GM06990 (cell line): ENCODE measurements around the gene CELF5.
A peak's percentile ranks its signal among the peaks of the same experiment; 100 is the strongest.

Source experiments
- DNase-seq: peaks from one replicate; pipeline ENCODE4 v3.0.0-alpha.2; 2011; ENCODE audit not compliant: insufficient read length; ENCODE audit errors: extremely low read depth
- H3K27me3 ChIP-seq: replicated peaks from 2 replicates; pipeline ENCODE4 v1.6.0; 2011; ENCODE audit warnings: low read length; ENCODE audit not compliant: control insufficient read depth, insufficient read depth
- H3K36me3 ChIP-seq: 2 replicates; pipeline ENCODE4 v1.5.1; 2011; ENCODE audit warnings: low read length; ENCODE audit not compliant: control insufficient read depth, insufficient read depth
- H3K4me3 ChIP-seq: replicated peaks from 2 replicates; pipeline ENCODE4 v1.5.1; 2011; ENCODE audit warnings: low read depth, mild to moderate bottlenecking, control low read depth, low read length
- TF ChIP-seq, protein P1 (sequence below): IDR thresholded peaks from 2 replicates; pipeline ENCODE4 v1.5.1; 2011; ENCODE audit warnings: low read length, control low read depth, mild to moderate bottlenecking, inconsistent platforms; ENCODE audit not compliant: insufficient read depth, poor library complexity, severe bottlenecking

Gene CELF5

DNA sequence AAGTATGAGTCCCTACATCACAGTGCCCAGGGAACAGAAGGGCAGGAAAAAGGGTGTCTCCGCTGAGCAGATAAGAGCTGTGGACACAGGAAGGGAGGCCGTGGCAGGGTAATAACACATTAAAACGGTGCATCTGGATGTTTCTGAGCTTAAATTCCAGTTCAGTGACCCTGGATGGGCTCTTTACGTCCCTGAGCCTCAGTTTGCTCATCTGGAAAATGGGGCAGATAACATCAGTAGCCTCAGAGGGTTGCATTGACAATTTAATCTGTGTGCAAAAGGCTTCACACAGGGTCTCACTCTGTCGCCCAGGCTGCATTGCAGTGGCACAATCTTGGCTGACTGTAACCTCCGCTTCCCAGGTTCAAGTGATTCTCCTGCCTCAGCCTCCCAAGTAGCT is 58.1 kb downstream of the CELF5 start:
- TF ChIP-seq, protein P1, sequence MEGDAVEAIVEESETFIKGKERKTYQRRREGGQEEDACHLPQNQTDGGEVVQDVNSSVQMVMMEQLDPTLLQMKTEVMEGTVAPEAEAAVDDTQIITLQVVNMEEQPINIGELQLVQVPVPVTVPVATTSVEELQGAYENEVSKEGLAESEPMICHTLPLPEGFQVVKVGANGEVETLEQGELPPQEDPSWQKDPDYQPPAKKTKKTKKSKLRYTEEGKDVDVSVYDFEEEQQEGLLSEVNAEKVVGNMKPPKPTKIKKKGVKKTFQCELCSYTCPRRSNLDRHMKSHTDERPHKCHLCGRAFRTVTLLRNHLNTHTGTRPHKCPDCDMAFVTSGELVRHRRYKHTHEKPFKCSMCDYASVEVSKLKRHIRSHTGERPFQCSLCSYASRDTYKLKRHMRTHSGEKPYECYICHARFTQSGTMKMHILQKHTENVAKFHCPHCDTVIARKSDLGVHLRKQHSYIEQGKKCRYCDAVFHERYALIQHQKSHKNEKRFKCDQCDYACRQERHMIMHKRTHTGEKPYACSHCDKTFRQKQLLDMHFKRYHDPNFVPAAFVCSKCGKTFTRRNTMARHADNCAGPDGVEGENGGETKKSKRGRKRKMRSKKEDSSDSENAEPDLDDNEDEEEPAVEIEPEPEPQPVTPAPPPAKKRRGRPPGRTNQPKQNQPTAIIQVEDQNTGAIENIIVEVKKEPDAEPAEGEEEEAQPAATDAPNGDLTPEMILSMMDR = no peak
- Histone ChIP-seq H3K27me3 (no peaks in the 10 kb centered on the region; the same call in 1 of the 2 replicates), H3K4me3 (no peak overlapping the region), H3K36me3 (no peaks in the 10 kb centered on the region)
- DNase-seq = no peak

DNA sequence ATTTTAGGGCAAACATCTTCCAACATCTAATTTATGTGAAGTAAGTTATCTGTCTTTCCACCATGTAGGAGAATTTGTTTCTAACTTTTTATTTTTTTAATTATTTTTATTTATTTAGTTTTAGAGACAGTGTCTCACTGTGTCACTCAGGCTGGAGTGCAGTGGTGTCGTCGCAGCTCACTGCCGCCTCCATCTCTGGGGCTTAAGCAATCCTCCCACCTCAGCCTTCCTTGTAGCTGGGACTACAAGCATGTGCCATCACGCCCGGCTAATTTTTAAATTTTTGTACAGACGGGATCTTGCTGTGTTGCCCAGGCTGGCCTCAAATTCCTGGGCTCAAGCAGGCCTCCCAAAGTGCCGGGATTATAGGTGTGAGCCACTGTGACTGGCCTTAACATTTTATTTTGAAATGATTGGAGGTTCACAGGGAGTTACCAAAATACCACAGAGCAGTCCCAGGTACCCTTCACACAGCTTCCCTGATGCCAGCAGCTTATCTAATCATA is 58.8 kb downstream of the CELF5 start:
- H3K4me3 ChIP-seq = no peak overlapping the region
- H3K36me3 ChIP-seq = no peaks in the 10 kb centered on the region
- TF ChIP-seq, protein P1 = no peak
- H3K27me3 ChIP-seq = no peaks in the 10 kb centered on the region; the same call in 1 of the 2 replicates
- no peak for DNase-seq

DNA sequence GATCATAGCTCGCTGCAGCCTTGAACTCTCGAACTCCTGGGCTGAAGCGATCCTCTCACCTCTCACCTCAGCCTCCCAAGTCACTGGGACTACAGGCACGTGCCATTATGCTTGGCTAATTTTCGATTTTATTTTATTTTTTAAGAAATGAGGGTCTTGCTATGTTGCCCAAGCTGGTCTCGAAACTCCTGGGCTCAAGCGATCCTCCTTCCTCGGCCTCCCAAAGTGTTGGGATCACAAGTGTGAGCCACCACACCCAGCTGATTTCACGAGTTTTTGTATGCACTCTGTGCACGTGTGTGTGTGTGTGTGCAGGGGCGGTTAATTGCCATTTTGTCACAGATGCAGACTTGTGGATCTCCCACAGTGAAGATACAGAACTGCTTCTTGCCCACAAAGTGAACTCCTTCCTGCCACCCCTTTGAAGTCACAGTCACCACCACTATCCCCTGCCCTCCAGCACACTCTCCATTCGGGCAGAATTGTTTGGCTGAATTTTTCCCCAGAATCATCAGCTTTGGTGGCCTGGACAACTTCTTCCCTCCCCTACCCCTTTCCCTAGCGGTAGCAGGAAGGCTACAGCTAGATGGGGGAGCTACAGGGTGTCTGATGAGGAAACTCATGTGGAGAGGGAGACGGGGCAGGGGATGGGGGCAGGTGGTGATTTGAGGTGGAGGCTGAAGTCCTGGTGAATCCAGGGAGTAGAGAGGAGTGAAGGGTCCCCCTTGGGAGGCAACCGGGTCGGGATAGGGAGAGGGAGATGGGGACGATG is 59.6 kb downstream of the CELF5 start:
- TF ChIP-seq, protein P1 = no peak
- no peak for DNase-seq
- Histone ChIP-seq H3K27me3 (no peaks in the 10 kb centered on the region; the same call in 1 of the 2 replicates), H3K4me3 (no peak overlapping the region), H3K36me3 (no peaks in the 10 kb centered on the region)

DNA sequence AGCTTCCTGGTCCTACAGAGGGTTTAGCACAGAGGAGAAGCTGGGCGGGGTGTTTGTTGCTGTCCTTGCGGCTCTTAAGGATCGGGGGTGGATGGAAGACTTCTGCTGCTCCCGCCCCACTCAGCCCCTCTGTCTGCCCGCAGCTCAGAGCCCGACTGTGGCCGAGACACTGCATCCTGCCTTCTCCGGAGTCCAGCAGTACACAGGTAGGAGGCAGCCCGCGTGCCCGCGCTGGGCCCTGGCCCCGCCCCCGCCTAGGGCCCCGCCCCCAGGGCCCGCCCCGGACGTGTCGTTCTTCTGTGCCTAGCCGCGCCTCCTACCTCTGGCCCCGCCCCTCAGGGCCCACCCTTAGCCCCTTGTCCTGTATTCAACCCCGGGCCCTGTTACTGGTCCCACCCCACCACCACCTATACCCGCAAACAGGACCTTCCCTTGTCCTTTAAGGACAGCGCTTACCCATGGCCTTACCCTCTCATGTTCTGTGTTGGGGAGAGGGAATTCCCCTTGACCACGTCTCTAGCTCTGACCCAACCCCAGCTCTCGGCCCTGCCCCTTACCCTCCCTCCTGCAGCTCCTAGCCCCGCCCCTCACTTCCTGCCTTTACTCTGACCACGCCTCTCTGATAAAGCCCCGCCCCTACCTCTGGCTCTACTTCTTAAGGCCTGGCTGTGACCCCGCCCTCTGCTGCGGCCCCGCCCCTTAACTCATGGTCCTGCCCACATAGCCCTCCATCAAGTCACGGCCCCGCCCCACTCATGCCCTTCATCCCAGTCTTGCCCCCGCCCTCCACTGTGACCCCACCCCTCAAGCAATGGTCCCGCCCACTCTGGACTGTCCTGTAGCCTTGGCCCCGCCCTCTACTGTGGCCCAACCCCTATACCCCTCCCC is 60.5 kb downstream of the CELF5 start:
- peak; percentile 77 for DNase-seq
- H3K36me3 ChIP-seq = no peaks in the 10 kb centered on the region
- no peaks in the 10 kb centered on the region; the same call in 1 of the 2 replicates for H3K27me3 ChIP-seq
- no peak overlapping the region for H3K4me3 ChIP-seq
- TF ChIP-seq, protein P1 = no peak

DNA sequence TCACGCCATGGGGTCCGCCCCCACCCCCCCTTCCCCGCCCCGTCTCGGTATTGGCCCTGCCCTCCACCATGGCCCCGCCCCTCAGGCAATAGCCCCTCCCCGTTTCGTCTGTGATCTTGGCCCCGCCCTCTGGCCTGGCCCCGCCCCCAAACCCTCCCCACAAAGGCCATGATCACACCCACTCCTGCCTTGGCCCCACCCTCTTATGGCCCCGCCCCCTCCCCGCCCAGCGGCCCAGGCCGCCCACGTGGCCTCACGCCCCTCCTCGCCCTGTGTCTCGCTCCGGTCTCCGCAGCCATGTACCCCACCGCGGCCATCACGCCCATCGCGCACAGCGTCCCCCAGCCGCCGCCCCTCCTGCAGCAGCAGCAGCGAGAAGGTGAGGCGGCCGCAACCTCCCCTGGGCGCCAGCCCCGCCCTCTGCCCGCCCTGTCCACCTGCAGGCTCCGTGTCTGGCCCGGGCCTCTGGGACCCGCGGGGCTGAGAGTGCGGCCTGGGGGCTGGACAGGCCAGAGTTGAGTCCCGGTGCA is 61.3 kb downstream of the CELF5 start:
- H3K4me3 ChIP-seq = no peak overlapping the region
- H3K27me3 ChIP-seq = no peaks in the 10 kb centered on the region; the same call in 1 of the 2 replicates
- TF ChIP-seq, protein P1 = no peak
- peak; percentile 38 for DNase-seq
- H3K36me3 ChIP-seq = no peaks in the 10 kb centered on the region
